ENCODE data around the gene WHAMM. TPM values are rescaled to one million over a fixed set of nuclear protein-coding genes. Genes with fewer than 3 reads are reported as not detected.

WHAMM gene
- total RNA-seq, 1 donor from 2014 or later: 8.1 TPM

DNA sequence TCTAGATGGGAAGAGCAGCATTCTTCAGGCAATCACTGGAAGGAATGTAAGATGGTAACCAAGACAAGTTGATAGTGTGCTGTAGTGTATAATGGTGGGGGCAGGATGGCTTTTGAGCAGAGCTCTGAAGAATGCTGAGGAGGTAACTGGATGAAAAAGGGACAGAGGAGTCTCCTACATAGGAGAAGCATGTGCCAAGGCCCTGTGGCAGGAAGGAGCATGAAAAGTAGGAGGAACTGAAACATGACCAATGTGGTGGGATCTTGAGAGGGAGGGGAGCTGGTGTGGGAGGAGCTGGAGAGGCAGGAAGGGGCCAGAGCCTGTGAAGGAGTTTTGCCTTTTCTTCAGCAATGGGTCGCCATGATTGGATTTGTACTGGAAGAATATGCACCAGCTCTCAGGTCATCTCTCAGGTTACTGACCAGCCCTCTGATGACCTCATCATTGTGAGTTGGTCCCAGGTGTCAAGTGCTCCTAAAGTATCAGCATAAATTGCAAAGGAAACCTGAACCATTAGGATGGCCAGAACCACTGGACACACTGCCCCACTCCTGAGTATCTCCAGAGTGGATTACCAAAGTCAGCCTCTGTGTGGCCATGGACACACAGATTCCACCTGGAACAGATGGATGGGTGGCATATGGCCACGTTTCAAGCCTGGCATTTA lies 42.1 kb upstream of the WHAMM start:
- H3K4me3 Mint-ChIP-seq (ENCODE audit: low read depth): no peak overlapping the region
- TF ChIP-seq, protein P1, sequence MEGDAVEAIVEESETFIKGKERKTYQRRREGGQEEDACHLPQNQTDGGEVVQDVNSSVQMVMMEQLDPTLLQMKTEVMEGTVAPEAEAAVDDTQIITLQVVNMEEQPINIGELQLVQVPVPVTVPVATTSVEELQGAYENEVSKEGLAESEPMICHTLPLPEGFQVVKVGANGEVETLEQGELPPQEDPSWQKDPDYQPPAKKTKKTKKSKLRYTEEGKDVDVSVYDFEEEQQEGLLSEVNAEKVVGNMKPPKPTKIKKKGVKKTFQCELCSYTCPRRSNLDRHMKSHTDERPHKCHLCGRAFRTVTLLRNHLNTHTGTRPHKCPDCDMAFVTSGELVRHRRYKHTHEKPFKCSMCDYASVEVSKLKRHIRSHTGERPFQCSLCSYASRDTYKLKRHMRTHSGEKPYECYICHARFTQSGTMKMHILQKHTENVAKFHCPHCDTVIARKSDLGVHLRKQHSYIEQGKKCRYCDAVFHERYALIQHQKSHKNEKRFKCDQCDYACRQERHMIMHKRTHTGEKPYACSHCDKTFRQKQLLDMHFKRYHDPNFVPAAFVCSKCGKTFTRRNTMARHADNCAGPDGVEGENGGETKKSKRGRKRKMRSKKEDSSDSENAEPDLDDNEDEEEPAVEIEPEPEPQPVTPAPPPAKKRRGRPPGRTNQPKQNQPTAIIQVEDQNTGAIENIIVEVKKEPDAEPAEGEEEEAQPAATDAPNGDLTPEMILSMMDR (IDR thresholded peaks at IDR 0.05; ENCODE audit: unreplicated experiment): no peak

DNA sequence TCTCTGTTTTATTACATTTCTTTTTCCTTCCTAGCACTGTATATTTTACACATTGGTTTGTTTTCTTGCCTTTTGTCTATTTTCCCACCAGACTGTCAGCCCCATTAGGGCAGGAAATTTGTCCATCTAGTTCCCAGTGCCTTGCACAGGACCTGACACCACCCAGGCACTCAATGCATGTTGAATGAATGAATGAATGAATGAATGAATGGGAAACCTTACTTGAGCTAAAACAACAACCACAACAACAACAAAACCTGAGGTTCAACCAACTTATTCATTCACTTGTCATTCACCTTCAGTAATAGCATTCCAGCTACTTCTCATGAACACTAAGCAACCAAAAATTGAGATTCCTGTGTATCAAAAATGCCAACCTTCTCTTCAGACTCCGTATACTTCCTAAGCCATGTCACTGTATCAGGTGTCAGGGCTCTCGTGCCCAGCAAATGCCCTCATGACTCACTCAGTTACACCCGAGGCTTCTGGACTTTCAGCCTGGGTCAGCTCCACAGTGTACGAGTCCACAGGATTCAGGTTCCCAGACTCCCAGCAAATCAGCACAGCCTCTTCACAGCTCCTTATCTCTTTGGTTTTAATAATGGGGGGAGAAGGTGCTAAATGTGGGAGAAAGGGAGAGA lies 40.9 kb upstream of the WHAMM start:
- no peaks in the 10 kb centered on the region for H3K27me3 Mint-ChIP-seq
- H3K9me3 Mint-ChIP-seq (ENCODE audit: low read depth): no peaks in the 10 kb centered on the region
- no peaks in the 10 kb centered on the region for H3K4me1 Mint-ChIP-seq (ENCODE audit: low read depth)
- H3K36me3 Mint-ChIP-seq (ENCODE audit: insufficient read depth): peaks cover 2% of the 10 kb centered on the region
- DNase-seq (ENCODE audit: low spot score, unreplicated experiment): no peak
- no peak overlapping the region for H3K4me3 Mint-ChIP-seq (ENCODE audit: low read depth)
- no peak overlapping the region for H3K27ac Mint-ChIP-seq
- TF ChIP-seq, protein P1 (IDR thresholded peaks at IDR 0.05; ENCODE audit: unreplicated experiment): no peak

More for the DNA sequence above, 42.1 kb upstream of the WHAMM start:
- Mint-ChIP-seq H3K27ac (no peak overlapping the region), H3K36me3 (ENCODE audit: insufficient read depth) (peaks cover 2% of the 10 kb centered on the region), H3K4me1 (ENCODE audit: low read depth) (no peaks in the 10 kb centered on the region), H3K9me3 (ENCODE audit: low read depth) (no peaks in the 10 kb centered on the region), H3K27me3 (no peaks in the 10 kb centered on the region)
- DNase-seq (ENCODE audit: low spot score, unreplicated experiment): no peak

DNA sequence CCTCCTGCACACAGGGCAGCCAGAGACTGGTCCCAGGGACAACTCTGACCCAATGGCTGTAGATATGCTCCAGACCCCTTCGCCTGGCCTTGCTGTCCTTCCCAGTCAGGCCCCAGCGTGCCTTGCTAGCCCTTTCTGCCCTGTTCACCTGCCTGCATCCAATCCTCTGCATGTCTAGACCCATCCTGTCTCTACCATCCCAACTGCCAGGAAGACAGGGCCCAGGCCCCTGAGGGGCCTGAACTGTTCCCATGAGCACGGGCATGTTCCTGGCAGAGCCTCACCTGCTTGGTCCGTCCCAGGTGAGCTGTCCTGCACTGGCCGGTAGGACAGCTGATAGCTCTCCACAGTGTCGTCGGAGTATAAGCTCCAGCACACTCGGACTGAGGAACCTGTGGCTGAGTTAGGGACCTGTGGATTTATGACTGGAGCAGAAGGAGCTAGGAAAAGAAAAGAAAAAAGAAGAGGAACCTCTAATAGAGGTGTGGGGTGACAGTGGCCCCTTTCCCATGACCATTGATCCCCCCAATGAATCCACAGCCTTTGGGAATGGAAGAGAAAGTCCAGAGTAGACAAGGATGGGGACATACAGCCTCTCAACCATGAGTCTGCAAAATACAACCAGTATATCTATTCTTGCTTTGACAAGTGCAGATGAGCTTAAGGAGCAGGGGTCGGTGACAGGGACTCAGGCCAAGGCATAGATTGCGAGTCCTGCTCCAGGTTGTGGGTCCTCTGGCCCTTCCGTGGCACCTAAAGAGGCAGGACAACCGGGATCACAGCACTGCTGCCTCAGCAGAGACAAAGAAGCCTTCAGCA lies 37.4 kb upstream of the WHAMM start:
- Mint-ChIP-seq H3K4me3 (ENCODE audit: low read depth) (no peak overlapping the region), H3K36me3 (ENCODE audit: insufficient read depth) (no peaks in the 10 kb centered on the region), H3K9me3 (ENCODE audit: low read depth) (peaks cover 5% of the 10 kb centered on the region), H3K4me1 (ENCODE audit: low read depth) (no peaks in the 10 kb centered on the region), H3K27me3 (no peaks in the 10 kb centered on the region), H3K27ac (no peak overlapping the region)
- TF ChIP-seq, protein P1 (IDR thresholded peaks at IDR 0.05; ENCODE audit: unreplicated experiment): no peak
- DNase-seq (ENCODE audit: low spot score, unreplicated experiment): no peak

DNA sequence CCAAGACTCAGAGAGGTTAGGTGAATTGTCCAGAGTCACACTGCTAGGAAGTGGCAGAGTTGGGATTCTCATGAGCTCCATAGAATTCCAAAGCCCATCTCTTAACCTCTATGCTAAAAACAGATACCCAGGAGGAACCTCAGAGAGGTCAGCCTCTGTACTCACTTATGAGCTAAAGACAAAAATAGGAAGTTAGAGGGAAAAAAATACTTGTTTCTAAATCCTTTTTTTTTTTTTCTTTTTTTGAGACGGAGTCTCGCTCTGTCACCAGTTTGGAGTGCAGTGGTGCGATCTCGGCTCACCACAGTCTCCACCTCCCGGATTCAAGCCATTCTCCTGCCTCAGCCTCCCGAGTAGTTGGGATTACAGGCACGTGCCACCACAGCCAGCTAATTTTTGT lies 34.9 kb upstream of the WHAMM start:
- H3K4me3 Mint-ChIP-seq (ENCODE audit: low read depth): no peak overlapping the region
- H3K27ac Mint-ChIP-seq: no peak overlapping the region
- H3K27me3 Mint-ChIP-seq: no peaks in the 10 kb centered on the region

DNA sequence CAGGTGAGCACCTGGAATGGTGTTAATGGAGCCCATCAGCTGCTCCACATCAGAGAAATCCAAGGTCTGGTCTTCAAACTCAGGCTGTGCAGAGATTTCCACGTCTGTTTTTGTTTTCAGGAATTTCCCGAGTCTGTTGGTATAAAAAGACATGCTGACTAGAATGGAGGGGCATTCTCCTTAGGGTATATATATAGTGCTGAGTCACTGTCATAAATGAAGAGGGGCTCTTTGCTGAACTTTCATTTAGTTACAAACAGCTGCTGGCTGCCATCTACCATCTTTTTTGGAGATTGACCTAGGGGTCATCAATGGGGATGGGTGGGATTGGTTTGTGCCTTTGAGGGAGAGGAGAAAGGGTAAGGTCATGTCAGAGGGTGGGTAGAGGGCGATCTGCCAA lies 30.7 kb upstream of the WHAMM start:
- H3K36me3 Mint-ChIP-seq (ENCODE audit: insufficient read depth): no peaks in the 10 kb centered on the region
- H3K27ac Mint-ChIP-seq: no peak overlapping the region
- no peaks in the 10 kb centered on the region for H3K4me1 Mint-ChIP-seq (ENCODE audit: low read depth)
- TF ChIP-seq, protein P1 (IDR thresholded peaks at IDR 0.05; ENCODE audit: unreplicated experiment): no peak
- peaks cover 6% of the 10 kb centered on the region for H3K9me3 Mint-ChIP-seq (ENCODE audit: low read depth)
- H3K27me3 Mint-ChIP-seq: no peaks in the 10 kb centered on the region
- H3K4me3 Mint-ChIP-seq (ENCODE audit: low read depth): no peak overlapping the region
- no peak for DNase-seq (ENCODE audit: low spot score, unreplicated experiment)

More for the DNA sequence above, 34.9 kb upstream of the WHAMM start:
- peaks cover 6% of the 10 kb centered on the region for H3K9me3 Mint-ChIP-seq (ENCODE audit: low read depth)
- H3K36me3 Mint-ChIP-seq (ENCODE audit: insufficient read depth): no peaks in the 10 kb centered on the region
- DNase-seq (ENCODE audit: low spot score, unreplicated experiment): no peak
- H3K4me1 Mint-ChIP-seq (ENCODE audit: low read depth): no peaks in the 10 kb centered on the region
- TF ChIP-seq, protein P1 (IDR thresholded peaks at IDR 0.05; ENCODE audit: unreplicated experiment): no peak

Data from progenitor cell of endocrine pancreas (in vitro differentiated cells).